ENCODE measurements around the gene HINT3. TPM values are rescaled to one million over a fixed set of nuclear protein-coding genes. Genes with fewer than 3 reads are reported as not detected.

Gene HINT3
- total and polyA plus RNA-seq, 2 of the 13 experiments (the other 11 are each of a cell fraction or from before 2014, with no cell fraction given) = 3.1 to 22.8 TPM

- no peak for TF ChIP-seq ZNF234 (CRISPR knock-in tag; conservative IDR thresholded peaks at IDR 0.05)
- TF ChIP-seq SMARCE1 (IDR thresholded peaks at IDR 0.05; ENCODE audit: borderline replicate concordance) = no peak
- no peak for TF ChIP-seq ZIK1 (CRISPR knock-in tag; IDR thresholded peaks at IDR 0.05; ENCODE audit: borderline replicate concordance, low read depth)
- TF ChIP-seq NFAT5 (CRISPR knock-in tag; IDR thresholded peaks at IDR 0.05) = no peak
- TF ChIP-seq ZNF30 (CRISPR knock-in tag; IDR thresholded peaks at IDR 0.05) = no peak
- no peak for TF ChIP-seq GRHL1 (CRISPR knock-in tag; conservative IDR thresholded peaks at IDR 0.05)
- TF ChIP-seq GTF2F1 (IDR thresholded peaks at IDR 0.05; ENCODE audit: low read length) = no peak
- no peak for TF ChIP-seq ZNF12 (CRISPR knock-in tag; IDR thresholded peaks at IDR 0.05)
- no peak for TF ChIP-seq ZNF569 (CRISPR knock-in tag; IDR thresholded peaks at IDR 0.05; ENCODE audit: borderline replicate concordance)
- no peak for TF ChIP-seq ZNF747 (CRISPR knock-in tag; IDR thresholded peaks at IDR 0.05; ENCODE audit: borderline replicate concordance)
Measured at GRCh38 chr6:125947615-125948014, 9.0 kb upstream of the HINT3 start (continued).
